VCaP (cell line): ENCODE data around the gene C4orf36.
"Not testable (repeated sequence)": the region's sequence is repeated elsewhere in the genome, so short reads cannot be mapped to it uniquely, and the experiment has no call there.

Experiments used
- H3K27ac ChIP-seq: fragments of 450-650 bp; 2 replicates; pipeline ENCODE4 v1.5.1; 2017
- TF ChIP-seq, protein P1 (sequence below): fragments of 450-650 bp; conservative IDR thresholded peaks from 2 replicates; pipeline ENCODE4 v1.5.1; 2017; ENCODE audit warnings: mild to moderate bottlenecking, moderate library complexity

The C4orf36 gene

DNA sequence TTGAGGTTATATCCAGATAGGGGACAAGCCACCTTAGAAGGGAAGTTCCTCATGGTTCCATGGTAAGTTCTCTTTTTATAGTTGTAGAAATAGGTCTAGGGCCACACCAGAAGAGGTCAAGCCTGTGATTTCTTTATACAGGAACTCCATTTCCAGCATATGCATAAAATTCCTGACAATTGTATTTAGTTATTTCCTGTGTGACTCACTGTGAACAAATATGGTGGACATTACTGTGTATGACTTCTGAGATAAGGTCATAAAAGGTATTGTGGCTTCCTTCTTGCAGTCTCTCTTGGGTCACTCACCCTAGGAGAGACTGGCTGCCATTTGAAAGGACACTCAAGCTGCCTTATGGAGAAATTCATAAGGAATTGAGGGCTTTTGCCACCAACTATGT is 2.2 kb upstream of the C4orf36 start:
- no peak overlapping the region for H3K27ac ChIP-seq
- TF ChIP-seq, protein P1, sequence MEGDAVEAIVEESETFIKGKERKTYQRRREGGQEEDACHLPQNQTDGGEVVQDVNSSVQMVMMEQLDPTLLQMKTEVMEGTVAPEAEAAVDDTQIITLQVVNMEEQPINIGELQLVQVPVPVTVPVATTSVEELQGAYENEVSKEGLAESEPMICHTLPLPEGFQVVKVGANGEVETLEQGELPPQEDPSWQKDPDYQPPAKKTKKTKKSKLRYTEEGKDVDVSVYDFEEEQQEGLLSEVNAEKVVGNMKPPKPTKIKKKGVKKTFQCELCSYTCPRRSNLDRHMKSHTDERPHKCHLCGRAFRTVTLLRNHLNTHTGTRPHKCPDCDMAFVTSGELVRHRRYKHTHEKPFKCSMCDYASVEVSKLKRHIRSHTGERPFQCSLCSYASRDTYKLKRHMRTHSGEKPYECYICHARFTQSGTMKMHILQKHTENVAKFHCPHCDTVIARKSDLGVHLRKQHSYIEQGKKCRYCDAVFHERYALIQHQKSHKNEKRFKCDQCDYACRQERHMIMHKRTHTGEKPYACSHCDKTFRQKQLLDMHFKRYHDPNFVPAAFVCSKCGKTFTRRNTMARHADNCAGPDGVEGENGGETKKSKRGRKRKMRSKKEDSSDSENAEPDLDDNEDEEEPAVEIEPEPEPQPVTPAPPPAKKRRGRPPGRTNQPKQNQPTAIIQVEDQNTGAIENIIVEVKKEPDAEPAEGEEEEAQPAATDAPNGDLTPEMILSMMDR: no peak

DNA sequence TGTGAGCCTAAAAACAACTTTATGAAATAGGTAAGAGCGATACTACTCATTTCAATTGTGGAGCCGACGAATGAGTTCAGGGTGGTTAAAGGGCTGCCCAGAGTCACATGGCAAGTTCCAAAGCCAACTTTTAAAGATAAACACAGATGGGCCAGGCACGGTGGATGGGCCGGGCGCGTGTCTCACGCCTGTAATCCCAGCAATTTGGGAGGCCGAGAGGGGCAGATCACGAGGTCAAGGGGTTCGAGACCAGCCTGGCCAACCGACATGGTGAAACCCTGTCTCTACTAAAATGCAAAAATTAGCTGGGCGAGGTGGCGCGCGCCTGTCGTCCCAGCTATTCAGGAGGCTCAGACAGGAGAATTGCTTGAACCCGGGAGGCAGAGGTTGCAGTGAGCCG is 914 bp upstream of the C4orf36 start:
- TF ChIP-seq, protein P1: no peak
- H3K27ac ChIP-seq: peak overlapping the region; percentile 96

DNA sequence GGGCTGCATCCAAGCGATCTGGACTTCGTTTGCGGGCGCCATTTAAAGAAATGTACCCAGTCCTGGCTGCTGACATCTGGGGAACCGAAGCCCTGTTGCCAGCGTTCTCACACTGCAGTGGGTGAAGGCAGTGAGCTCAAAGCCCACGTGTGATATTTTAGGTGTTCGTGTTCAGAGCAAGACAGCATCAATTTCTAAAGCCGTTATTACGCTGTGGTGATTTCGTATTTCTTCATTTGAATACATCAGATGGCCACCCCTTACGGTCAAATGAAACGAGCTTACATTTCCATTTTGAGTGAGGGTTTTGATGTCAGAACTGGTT is 376 bp upstream of the C4orf36 start:
- TF ChIP-seq, protein P1: no peak
- peak overlapping the region; percentile 96 for H3K27ac ChIP-seq

DNA sequence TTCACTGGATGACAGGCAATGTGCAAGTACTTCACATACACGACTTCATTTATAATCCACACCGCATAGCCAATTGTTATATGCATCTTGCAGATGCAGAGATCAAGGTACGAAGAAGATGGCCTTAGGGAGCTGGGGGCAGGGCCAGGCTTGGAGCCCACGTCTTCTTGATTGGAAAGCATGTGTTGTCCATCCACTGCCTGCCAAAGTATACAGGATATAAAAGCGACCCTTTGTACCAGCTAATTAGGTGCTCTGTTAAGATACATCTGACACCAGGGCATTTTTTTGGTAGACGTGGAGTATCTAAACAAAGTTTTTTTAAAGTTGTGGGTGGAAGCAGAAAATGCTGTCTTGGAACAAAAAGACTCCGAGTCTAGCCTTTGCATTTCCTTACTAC is 1.4 kb downstream of the C4orf36 start:
- TF ChIP-seq, protein P1: no peak
- peak overlapping the region; percentile 96 for H3K27ac ChIP-seq

DNA sequence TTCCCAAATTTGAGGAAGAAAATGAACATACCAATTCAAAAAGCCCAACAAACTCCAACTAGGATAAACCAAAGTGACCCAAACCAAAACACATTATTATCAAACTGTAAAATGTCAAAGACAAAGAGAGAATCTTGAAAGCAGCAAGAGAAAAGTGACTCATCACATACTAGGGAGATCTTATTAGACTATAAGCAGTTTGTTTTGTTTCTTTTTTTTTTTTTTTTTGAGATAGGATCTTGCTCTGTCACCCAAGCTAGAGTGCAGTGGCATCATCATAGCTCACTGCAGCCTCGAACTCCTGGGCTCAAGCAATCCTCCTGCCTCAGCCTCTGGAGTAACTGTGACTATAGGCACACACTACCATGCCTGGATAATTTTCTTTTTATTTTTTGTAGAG is 12.6 kb downstream of the C4orf36 start:
- H3K27ac ChIP-seq: no peak overlapping the region

DNA sequence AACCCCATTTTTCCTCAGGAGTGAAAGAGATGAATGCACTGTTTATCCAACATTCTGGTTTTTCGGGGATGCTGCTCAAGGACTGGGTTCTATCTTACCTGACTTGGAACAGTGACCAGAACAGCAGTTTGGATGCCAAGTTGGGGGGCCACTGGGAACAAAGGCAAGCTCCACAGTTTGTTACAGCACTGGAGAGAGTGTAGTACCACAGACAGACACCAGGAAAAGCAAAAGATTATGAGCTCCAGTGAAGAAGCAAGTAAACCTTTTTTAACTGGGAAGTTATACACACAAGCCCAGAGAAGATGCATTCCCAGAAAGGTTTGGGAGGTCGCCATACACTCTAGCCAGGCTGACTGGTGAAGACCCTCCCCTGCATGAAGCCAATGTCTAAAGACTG is 13.6 kb downstream of the C4orf36 start:
- H3K27ac ChIP-seq: no peak overlapping the region

More for the DNA sequence above, 12.6 kb downstream of the C4orf36 start:
- TF ChIP-seq, protein P1: no peak

DNA sequence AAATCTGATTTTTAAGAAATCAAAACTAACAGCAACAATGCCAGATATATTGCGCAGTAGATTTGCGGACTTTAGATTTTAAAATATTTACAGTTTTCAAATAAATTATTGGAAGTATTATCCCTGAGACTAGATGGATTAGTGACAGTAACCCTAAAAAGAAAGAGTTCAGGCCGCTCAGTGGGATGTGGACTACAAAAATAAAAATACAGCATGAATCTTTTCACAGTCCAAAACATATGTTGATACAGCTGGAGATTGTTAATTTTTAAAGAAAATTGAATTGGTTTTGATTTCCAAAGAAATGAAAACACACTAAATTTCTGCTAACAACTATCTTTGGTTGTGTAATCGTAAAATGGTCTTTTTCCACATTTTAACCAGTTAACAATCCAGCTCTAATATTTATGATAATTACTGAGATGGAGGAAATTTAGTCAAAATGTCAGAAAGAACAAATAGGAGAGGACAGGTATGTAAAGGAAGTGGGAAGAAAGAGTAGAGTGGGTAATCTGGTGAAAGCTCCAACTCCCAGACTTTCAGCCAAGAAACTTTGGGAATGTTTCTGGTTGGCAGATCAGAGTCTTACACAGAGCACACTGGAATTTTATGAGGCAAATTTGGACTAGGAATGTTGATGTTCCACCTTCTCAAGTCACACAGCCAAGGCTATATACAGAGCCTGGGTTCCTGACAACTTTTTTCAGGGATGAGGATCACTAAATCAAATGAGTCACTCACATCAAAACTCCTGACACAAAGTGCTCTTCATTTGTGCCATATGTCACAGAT is 15.1 kb downstream of the C4orf36 start:
- no peak overlapping the region for H3K27ac ChIP-seq
- TF ChIP-seq, protein P1: no peak

More for the DNA sequence above, 13.6 kb downstream of the C4orf36 start:
- TF ChIP-seq, protein P1: no peak

DNA sequence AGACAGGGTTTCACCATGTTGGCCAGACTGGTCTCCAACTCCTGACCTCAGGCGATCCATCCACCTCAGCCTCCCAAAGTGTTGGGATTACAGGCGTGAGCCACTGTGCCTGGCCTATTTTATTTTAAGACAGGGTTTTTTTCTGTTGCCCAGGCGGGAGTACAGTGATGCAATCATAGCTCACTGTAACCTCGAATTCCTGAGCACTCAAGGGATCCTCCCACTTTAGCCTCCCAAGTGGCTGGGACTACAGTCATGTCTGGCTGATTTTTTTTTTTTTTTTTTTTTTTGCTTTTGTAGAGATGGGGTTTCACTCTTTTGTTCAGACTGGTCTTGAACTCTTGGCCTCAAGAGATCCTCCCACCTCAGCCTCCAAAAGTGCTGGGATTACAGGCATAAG is 16.8 kb downstream of the C4orf36 start:
- H3K27ac ChIP-seq: not testable (repeated sequence)
